Lower leg skin (tissue), 4 donors: ENCODE data around the gene EPC1. TPM values are rescaled to one million over a fixed set of nuclear protein-coding genes. Genes with fewer than 3 reads are reported as not detected.
"Not testable (repeated sequence)": the region's sequence is repeated elsewhere in the genome, so short reads cannot be mapped to it uniquely, and the experiment has no call there.

Source experiments
- DNase-seq, 2 donors: peaks; one replicate each; pipeline ENCODE4 v3.0.0-alpha.2; 2019; ENCODE audit warnings: low spot score in 2 of 2
- H3K4me3 ChIP-seq: fragments of 200-600 bp; sonication (generic); 2 replicates; pipeline ENCODE4 v1.5.1; 2017; ENCODE audit warnings: mild to moderate bottlenecking, low read depth; ENCODE audit not compliant: poor library complexity, severe bottlenecking
- POLR2A ChIP-seq, 2 donors: fragments of 450-650 bp; IDR thresholded peaks; one replicate each; pipeline ENCODE4 v1.6.1; 2016 to 2017; ENCODE audit warnings: antibody characterized with exemption in 2 of 2, mild to moderate bottlenecking in 1 of 2, moderate library complexity in 1 of 2
- WGBS, 2 donors: methylation state at CpG; one replicate each; pipeline ENCODE4 v1.1.5; 2018; 5-methylcytosine and 5-hydroxymethylcytosine counted together
- intact Hi-C: fragments of 100-400 bp; cut with DNase I; formaldehyde crosslinking; loops from one replicate; pipeline ENCODE4 v1.15.0; 2023; ENCODE audit warnings: low total_unique reads
- total RNA-seq, 4 donors: library from RNA; depleted of rRNA; stranded (reverse); fragments of >200 nt; gene quantifications; one replicate each; pipeline ENCODE4 v1.1.0, GENCODE V29; 2016
- TF ChIP-seq, protein P1 (sequence below), 3 donors: fragments of 450-650 bp; IDR thresholded peaks; one replicate each; pipeline ENCODE4 v1.5.1; 2016; ENCODE audit warnings: antibody characterized with exemption in 3 of 3, mild to moderate bottlenecking in 3 of 3, moderate library complexity in 2 of 3

EPC1 gene, protein sequence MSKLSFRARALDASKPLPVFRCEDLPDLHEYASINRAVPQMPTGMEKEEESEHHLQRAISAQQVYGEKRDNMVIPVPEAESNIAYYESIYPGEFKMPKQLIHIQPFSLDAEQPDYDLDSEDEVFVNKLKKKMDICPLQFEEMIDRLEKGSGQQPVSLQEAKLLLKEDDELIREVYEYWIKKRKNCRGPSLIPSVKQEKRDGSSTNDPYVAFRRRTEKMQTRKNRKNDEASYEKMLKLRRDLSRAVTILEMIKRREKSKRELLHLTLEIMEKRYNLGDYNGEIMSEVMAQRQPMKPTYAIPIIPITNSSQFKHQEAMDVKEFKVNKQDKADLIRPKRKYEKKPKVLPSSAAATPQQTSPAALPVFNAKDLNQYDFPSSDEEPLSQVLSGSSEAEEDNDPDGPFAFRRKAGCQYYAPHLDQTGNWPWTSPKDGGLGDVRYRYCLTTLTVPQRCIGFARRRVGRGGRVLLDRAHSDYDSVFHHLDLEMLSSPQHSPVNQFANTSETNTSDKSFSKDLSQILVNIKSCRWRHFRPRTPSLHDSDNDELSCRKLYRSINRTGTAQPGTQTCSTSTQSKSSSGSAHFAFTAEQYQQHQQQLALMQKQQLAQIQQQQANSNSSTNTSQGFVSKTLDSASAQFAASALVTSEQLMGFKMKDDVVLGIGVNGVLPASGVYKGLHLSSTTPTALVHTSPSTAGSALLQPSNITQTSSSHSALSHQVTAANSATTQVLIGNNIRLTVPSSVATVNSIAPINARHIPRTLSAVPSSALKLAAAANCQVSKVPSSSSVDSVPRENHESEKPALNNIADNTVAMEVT
- 10 to 100 TPM; 33.9 to 42.3 (median 36.8) TPM for total RNA-seq

DNA sequence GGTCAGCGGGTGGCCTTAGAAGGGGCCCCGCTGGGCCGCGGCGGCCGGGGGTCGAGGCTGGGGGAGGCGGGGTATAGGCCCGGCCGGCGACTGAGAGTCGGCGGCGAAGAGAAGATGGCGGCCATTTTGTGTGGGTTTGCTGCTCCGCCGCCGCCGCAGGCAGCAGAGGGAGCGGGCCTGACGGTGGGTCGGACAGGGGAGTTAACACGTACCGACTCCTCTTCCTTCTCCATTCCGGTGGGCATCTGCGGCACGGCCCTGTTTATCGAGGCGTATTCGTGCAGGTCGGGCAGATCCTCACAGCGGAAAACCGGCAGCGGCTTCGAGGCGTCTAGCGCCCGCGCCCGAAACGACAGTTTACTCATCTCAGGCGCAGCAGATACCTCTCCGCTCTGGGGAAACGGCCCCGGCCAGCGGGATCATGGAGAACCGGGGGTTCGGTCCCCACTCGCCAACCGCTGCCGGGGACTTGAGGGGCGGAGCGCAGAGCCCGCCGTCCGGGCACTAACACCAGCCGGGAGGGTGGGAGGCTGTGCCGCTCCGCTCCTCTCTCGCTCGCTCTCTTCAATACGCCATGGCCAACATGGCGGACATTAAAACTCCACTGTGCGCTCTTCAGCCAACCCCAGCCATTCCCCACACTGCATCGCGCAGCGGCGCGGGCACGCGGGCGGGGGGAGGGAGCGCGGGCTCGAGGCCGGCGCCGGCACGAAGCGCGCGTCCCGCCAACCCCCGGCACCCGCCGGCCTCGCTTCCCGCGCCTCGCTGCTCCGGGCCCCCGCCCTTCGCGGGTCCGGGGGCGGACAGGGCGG lies at the start of gene EPC1:
Gene EPC1 (minus strand): TSS at position 608 of the 812 bp plus-strand sequence. CDS start 243 bp downstream, at position 365.
- WGBS, 2 donors: 0% methylated on average over 56 to 64 of the region's 97 CpGs
- intact Hi-C loops: loop anchor here (10.0 kb wide), 1 partner anchor 92 kb away; no protein-coding TSS in a partner anchor
- TF ChIP-seq, protein P1, sequence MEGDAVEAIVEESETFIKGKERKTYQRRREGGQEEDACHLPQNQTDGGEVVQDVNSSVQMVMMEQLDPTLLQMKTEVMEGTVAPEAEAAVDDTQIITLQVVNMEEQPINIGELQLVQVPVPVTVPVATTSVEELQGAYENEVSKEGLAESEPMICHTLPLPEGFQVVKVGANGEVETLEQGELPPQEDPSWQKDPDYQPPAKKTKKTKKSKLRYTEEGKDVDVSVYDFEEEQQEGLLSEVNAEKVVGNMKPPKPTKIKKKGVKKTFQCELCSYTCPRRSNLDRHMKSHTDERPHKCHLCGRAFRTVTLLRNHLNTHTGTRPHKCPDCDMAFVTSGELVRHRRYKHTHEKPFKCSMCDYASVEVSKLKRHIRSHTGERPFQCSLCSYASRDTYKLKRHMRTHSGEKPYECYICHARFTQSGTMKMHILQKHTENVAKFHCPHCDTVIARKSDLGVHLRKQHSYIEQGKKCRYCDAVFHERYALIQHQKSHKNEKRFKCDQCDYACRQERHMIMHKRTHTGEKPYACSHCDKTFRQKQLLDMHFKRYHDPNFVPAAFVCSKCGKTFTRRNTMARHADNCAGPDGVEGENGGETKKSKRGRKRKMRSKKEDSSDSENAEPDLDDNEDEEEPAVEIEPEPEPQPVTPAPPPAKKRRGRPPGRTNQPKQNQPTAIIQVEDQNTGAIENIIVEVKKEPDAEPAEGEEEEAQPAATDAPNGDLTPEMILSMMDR (IDR thresholded peaks at IDR 0.05): no peak
- TF ChIP-seq POLR2A (IDR thresholded peaks at IDR 0.05): peak in 1 of 2 donors; percentile 29
- peak within 1 kb of the TSS; percentile 92 for H3K4me3 ChIP-seq
- DNase-seq: peak; percentile 79 to 97

DNA sequence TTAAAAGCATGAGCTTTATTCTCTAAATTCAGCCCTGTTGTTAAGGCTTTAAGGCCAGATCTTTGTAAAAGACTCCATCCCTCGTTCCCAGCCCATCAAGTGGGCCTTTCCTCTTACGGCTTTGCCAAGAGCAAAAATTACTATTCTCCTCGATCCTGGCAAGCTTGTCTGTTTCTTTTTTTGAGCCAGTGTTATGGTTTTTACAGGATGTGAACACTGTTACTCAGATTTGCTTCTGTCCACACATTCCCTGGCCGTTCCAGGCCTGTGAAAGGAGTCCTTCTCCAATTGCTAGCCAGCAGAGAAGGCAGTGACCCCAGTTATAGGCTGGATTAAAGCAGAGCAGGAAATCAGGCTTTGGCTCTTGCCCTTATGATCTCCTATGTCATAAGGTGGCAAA lies 47.0 kb upstream of the EPC1 start:
- no peak for TF ChIP-seq POLR2A (IDR thresholded peaks at IDR 0.05)
- TF ChIP-seq, protein P1 (IDR thresholded peaks at IDR 0.05): no peak
- WGBS, 2 donors: 75 to 81% methylated on average over 4 of the region's 4 CpGs
- H3K4me3 ChIP-seq: no peak overlapping the region
- intact Hi-C loops: no loop called here
- no peak for DNase-seq

DNA sequence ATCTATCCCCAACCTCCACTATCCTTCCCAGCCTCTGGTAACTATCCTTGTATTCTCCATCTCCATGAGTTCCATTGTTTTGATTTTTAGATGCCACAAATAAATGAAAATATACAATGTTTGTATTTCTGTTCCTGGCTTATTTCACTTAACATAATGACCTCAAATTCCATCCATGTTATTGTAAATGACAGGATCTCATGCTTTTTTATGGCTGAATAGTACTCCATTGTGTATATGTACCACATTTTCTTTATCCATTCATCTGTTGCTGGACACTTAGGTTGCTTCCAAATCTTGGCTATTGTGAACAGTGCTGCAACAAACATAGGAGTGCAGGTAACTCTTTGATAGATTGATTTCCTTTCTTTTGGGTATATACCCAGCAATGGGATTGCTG lies 45.3 kb upstream of the EPC1 start:
- H3K4me3 ChIP-seq, intact Hi-C loops, DNase-seq: not testable (repeated sequence)

DNA sequence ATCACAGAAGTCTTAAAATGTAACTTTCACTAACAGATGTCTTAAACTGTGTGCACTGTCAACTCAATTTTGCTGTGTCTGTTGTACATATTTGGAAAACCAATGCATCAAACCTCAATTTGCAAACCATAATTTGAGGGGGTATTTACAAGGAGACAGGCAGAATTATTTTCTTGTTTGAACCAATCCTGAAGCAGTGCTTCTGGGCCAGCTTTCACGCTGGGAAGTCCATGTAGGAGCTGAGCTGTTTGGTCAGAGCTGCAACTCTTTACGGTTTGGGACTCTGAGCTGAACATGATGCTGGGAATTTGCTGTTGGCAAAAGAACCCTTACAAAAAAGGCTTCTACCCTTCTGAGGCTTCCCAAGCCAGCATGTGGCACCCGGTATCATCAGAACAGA lies 43.2 kb upstream of the EPC1 start:
- no peak for DNase-seq
- TF ChIP-seq POLR2A (IDR thresholded peaks at IDR 0.05): no peak
- TF ChIP-seq, protein P1 (IDR thresholded peaks at IDR 0.05): no peak
- H3K4me3 ChIP-seq: no peak overlapping the region
- intact Hi-C loops: no loop called here
- WGBS, 2 donors: 84 to 91% methylated on average over 3 of the region's 3 CpGs

DNA sequence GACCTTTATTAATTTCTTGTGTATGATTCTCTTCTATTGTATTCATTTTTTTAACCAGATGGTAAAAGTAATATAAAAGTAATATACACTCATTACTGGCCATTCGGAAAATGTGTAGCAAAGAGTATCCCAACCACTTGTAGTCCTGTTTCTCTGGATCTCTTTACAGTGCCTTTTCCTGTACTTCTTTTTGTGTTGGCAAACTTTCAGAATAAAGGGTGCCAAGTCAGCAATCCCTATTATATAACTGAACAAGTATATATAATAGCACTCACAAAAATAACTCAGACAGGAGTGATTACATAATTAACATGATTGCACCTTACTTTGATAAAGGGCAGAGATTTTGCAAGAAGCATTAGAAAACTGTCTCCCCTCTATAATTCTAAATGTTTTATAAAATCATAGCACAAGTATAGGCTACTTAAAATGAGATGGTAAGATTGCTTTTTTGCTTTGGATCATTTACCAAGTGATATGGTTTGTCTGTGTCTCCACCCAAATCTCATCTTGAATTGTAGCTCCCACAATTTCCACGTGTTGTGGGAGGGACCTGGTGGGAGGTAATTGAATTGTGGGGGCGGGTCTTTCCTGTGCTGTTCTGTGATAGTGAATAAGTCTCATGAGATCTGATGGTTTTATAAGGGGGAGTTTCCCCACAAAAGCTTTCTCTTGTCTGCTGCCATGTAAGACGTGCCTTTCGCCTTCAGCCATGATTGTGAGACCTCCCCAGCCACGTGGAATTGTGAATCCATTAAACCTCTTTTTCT lies 41.5 kb upstream of the EPC1 start:
- no peak for DNase-seq
- no peak overlapping the region for H3K4me3 ChIP-seq
- WGBS, 2 donors: 50 to 56% methylated on average over 6 of the region's 6 CpGs
- intact Hi-C loops: no loop called here
- TF ChIP-seq POLR2A (IDR thresholded peaks at IDR 0.05): no peak
- TF ChIP-seq, protein P1 (IDR thresholded peaks at IDR 0.05): no peak
